Endometrial microvascular endothelial cells (primary cell): Measurements from ENCODE around the gene BRPF1. TPM values are rescaled to one million over a fixed set of nuclear protein-coding genes. Genes with fewer than 3 reads are reported as not detected.

ENCODE experiments used
- in situ Hi-C: cut with HindIII; loops from 2 replicates; pipeline ENCODE4 v1.10.0; 2017; ENCODE audit warnings: low sequenced_read_pairs, low pct_unique_long_range_greater_than_20kb; ENCODE audit errors: inconsistent ontology term
- total RNA-seq: library from RNA; depleted of rRNA; stranded (reverse); fragments of >200 nt; gene quantifications from one replicate; pipeline ENCODE4 v1.2.3, GENCODE V29; 2015; ENCODE audit errors: inconsistent ontology term

Gene BRPF1
- total RNA-seq, 1 donor from 2014 or later: 16.2 TPM

- in situ Hi-C loops: no loop called here
Measured at GRCh38 chr3:9780910-9781309, 49.4 kb downstream of the BRPF1 start.

DNA sequence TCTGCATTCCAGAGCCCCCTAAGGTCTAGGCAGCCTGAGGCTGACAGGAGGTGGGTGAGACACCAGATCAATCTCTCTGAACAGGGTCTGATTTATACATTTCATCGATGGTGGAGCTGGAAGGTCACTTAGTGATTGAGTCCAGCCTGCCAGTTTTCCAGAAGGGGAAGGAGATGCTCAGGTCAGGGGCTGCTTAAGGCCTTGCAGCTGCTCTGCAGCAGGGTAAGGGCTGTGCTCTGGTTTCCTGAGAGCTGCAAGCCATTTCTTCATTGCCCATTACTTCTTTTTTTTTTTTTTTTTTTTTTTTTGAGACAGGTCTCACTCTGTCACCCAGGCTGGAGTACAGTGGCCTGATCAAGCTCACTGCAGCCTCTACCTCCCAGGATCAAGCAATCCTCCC, 50.0 kb downstream of the BRPF1 start:
- in situ Hi-C loops: no loop called here

DNA sequence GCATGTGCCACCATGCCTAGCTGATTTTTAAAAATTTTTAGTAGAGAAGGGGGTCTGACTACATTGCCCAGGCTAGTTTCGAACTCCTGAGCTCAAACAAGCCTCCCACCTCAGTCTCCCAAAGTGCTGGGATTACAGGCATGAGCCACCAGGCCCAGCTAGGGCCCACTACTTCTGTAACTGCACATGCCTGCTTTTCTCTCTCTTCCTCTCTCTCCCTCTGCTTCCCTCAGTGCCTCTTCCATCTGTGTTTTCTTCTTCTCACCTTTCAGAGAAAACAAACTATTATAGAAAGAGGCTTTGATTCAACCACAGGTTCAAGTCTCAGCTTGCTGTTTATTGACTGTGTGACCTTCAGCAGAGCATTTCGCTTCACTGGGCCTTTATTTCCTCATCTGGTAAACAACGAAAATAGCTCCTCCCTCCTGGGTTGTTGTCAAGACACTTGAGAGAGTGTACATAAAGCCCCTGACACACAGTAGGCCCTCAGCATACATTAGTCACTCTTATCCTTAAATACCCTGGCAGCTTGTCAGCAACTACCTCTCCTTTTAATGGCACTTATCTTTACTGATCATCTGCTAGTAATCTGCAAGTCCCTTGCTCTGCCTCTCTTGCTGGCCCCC, 50.6 kb downstream of the BRPF1 start:
- in situ Hi-C loops: no loop called here

DNA sequence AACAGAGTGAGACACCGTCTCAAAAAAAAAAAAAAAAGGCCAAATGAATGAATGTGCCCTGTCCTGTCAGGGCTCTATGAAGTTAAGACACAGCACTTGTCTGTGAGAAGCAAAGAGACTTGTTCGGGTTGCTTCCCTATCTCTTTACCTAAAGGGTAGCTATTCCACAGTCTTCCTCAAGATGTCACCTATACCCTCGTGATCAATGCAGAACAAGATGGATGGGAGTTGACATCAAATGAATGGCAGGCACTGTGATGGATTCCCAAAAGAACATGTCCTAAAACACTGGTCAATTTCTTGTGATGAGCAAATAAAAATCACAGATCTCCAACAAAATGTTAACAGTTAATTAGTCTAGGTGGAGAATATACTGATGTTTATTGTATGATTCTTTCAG, 51.2 kb downstream of the BRPF1 start:
- in situ Hi-C loops: no loop called here

DNA sequence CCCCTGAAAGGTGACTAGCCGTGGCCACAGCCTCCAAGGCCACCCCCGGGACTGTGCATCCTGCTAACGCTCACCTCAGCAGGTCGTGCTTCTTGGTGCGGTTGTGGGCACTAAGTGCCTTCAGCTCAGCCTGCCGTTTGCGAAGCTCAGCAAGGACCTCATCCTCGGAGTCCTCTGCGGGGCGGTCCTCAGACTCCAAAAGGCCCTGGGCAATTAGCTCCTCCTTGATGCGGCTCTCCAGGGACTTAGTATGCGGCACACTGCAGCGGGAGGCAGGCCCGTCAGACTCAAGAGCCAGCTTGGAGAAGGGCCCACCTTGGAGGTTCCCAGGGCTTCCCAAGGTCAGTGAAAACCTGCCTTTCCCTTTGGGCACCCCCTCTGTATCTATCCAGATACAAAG, 52.4 kb downstream of the BRPF1 start:
- in situ Hi-C loops: no loop called here

- in situ Hi-C loops: no loop called here
Measured at GRCh38 chr3:9784965-9785364, 53.4 kb downstream of the BRPF1 start.

GRCh38 chr3:9785602-9786001, 54.1 kb downstream of the BRPF1 start:
- in situ Hi-C loops: no loop called here

DNA sequence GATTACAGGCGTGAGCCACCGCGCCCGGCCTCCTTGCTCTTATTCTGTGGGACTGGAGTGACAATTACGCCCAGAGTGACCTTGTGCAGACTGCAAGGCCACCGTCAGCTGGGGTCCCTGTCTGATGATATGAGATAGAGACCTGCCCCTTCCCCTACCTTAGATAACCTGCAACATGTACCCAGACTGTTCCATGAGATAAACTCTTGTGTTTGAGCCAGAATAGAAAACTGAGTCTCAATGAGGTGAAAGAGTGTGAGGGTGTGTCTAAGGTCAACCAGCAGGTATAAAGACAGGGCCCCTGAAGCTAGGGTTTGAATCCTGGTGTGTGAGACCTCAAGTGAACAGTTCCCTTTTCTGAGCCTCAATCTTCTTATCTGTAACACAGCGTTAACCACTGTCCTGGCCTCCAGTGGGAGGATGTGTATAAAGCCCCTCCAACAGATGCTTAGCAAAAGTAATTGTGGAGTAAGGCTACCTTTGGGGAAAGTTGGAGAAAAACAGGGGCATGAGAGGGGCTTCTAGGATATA, 54.7 kb downstream of the BRPF1 start:
- in situ Hi-C loops: no loop called here

DNA sequence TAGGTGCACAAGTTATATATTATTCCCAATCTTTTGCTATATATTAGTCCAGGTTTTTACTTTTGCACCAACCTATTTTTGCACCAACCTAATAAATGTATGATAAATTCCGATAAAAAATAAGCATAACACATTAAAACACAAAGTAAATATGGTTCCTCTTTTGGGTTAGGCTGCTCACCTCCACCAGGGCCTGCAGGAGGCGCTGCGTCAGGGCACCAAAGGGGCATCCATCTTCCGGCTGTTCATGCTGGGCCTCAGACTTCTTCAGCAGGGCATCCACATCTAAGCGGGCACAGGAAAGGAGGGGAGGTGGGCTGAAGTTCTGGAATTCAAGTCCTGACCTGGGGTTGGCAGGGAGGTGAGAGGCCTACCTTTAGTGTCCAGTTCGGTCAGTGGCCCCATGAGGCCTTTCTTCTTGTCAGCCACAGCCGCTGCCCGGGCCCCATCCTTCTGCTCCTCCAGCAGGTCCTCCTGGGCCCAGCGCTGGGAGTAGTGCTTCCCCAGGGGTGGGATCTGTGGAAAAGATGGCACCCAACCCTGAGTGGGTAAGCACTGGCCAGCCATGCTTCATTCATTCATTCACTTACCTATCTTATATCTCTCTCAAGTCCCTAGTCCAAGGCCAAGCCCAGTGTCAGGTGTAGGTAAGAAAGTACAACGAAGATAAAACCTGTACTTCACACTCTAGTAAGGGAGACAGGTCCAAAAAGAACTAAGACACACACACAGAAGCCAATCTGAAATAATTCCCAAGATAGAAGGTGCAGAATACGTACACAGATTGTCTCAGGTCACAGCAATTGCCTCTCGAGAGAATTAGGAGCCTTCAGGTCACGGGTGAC, 55.5 kb downstream of the BRPF1 start:
- in situ Hi-C loops: no loop called here

DNA sequence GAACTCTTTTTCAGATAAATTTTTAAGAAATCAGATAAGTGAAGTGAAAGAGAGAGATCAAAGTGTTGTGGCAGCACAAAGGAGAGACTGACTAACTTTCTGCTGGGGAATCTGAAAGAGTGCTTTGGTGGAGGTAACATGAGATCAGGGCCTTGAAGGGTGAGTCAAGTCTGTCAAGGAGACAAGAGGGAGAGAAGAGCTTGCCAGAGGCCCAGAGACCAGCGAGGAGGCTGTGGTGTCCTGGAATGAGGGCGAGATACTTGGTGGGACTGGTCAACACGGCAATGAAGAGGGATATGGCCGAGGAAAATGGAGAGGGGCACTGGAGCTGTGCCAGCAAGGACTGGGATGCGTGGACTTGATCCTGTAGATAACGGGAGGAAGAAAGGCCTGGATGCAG, 56.2 kb downstream of the BRPF1 start:
- in situ Hi-C loops: no loop called here

GRCh38 chr3:9791127-9791526, 59.6 kb downstream of the BRPF1 start:
- in situ Hi-C loops: no loop called here

- in situ Hi-C loops: no loop called here
Measured at GRCh38 chr3:9791790-9792404, 60.4 kb downstream of the BRPF1 start.

DNA sequence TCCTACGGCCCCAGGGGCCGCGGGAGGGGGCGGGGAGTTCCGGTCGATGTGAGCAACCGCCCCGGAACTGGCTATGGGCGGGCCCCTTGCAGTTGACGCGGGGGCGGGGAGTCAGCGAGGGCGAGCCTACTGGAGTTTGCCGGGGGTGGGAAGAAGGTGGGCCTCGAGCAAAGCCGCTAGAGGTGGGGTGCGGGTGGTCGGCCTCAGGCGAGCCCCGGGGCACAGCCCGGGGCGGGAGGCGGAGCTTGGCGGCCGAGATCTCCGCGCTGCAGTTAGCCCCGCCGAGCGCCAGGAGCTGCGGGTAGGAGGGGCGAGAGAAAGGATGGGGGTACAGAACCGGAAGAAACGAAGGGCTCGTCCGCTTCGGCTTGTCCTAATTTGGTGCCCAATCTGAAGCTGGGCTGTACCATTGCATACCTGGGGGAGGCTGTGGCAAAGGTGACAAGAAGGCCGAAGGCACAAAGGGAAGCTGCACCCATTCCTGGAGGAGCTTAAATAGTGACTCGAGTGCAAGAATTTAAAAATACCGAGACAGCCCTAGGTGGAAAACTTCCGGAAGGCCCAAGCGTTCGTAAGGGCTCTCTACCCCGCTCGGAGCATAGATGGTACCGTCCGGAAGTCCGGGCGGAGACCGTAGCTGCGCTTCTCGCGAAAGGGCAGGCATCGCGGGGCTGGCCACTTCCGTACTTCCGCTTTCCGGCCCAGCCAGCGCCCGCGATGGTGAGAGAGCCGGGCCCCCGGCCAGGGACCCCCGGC, 61.0 kb downstream of the BRPF1 start, which contains the start of the genes ARPC4 and TADA3:
ARPC4 (plus strand) TSS at position 678 of the 756 bp plus-strand sequence; CDS start at position 718, 40 bp downstream.
TADA3 (minus strand) TSS at position 69 of the 756 bp plus-strand sequence. CDS start 1,007 bp downstream, outside the sequence.
- in situ Hi-C loops: no loop called here

DNA sequence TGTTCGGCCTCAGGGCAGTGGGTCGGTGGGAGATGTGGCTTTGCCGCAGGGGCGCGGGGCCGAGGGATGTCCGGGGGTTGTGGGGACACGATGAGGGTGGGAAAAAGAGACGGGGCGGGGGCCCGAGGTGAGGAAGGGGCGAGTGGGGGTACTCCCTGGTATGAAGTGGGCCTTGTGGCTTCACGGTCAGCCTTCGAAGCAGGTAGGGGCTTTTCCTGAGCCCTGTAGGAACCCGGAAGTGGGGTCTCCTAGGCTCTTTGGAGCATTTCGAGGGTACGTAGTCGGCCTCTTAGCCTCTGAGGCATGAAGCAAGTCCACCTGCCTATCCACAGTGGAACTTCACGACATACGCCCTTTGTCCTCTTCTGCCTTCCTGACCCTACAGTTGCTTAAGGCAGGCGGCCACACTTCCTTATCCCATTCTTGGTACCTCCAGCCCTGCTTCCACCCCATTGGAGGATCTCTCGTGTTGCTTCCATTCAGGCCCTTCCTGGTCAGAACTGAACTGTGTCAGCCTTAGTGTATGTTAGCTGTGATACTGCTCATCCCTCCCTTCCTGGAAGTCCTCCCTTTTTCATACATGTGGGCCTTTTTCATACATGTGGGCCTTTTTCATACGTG, 61.7 kb downstream of the BRPF1 start:
- in situ Hi-C loops: no loop called here

- in situ Hi-C loops: no loop called here
Measured at GRCh38 chr3:9794400-9794799, 62.9 kb downstream of the BRPF1 start.

- in situ Hi-C loops: no loop called here
Measured at GRCh38 chr3:9795207-9795606, 63.7 kb downstream of the BRPF1 start.

- in situ Hi-C loops: no loop called here
Measured at GRCh38 chr3:9797196-9797945, 65.8 kb downstream of the BRPF1 start.
